ENCODE measurements around the gene LATS2.

DNA sequence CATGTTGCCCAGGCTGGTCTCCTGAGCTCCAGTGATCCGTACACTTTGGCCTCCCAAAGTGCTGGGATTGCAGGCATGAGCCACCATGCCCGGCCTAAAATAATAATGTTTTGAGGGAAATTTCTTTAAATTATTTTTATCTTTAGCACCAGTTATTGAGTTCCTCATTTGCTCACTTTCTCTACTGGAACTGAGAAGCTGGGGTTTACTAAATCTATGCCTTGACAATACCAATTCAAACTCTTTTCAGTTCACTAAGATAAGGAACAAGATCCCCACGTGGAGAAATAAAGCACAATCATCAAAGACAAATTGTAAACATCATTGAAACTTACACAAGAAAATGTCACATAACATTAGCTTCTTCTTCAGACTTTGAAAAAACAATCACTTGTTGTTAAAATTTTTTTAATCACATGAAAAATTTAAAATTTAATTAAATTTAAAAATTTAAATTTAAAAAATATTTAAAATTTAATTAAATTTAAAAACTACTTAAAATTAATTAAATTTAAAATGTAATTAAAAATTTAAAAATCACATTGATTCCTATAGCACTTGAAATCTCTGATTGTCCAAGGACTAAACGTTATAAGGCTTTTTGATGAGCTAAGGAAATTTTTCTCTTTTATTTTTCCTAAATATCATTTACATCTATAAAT is 133.7 kb downstream of the LATS2 start:
- TF ChIP-seq FOXM1 (IDR thresholded peaks at IDR 0.05; ENCODE audit: borderline replicate concordance) (no peak), SUZ12 (IDR thresholded peaks at IDR 0.05) (no peak), ELF4 (IDR thresholded peaks at IDR 0.05) (no peak), HDGF (IDR thresholded peaks at IDR 0.05; ENCODE audit: borderline replicate concordance) (no peak), ZNF384 (IDR thresholded peaks at IDR 0.05) (no peak), BHLHE40 (IDR thresholded peaks at IDR 0.05; ENCODE audit: borderline replicate concordance) (no peak), SP1 (IDR thresholded peaks at IDR 0.05) (no peak), L3MBTL2 (conservative IDR thresholded peaks at IDR 0.05) (no peak), LEF1 (IDR thresholded peaks at IDR 0.05; ENCODE audit: borderline replicate concordance) (no peak), ARNT (IDR thresholded peaks at IDR 0.05) (no peak), PKNOX1 (IDR thresholded peaks at IDR 0.05) (no peak), NFRKB (IDR thresholded peaks at IDR 0.05) (no peak), CTBP1 (IDR thresholded peaks at IDR 0.05; ENCODE audit: borderline replicate concordance) (no peak)
